ENCODE results near the gene HECA.

- peak; percentile 58 for TF ChIP-seq RAD21 (IDR thresholded peaks at IDR 0.05; ENCODE audit: low read depth)
- peak; percentile 9 to 51 (median 44); a peak in 3 of 6 replicates for TF ChIP-seq CTCF (IDR thresholded peaks at IDR 0.05 in 2 of 3, conservative IDR thresholded peaks at IDR 0.05 in 1 of 3; ENCODE audit: borderline replicate concordance in 1 of 3, insufficient read depth in 1 of 3, low read depth in 2 of 3, low read length in 2 of 3)
- TF ChIP-seq EZH2phosphoT487 (IDR thresholded peaks at IDR 0.05; ENCODE audit: borderline replicate concordance), result no peak
- TF ChIP-seq ZNF274 (IDR thresholded peaks at IDR 0.05; ENCODE audit: low read depth, low read length), result no peak
Observed at GRCh38 chr6:139109558-139109957, 25.3 kb upstream of the HECA start.

Data from HCT116 (cell line).